AG04450 (cell line): ENCODE measurements around the gene TMEM50A. TPM values are rescaled to one million over a fixed set of nuclear protein-coding genes. Genes with fewer than 3 reads are reported as not detected.
A peak's percentile ranks its signal among the peaks of the same experiment; 100 is the strongest.
"Not testable (repeated sequence)": the region's sequence is repeated elsewhere in the genome, so short reads cannot be mapped to it uniquely, and the experiment has no call there.

Experiments used
- CTCF ChIA-PET: fragments of 300-600, 350-600 bp; formaldehyde crosslinking; extraction: SDS; loops from one replicate; lab custom pipeline; 2022; ENCODE audit warnings: antibody characterized with exemption, inconsistent platforms; lab: Charles Lee
- POLR2A ChIA-PET: fragments of 350-600 bp; formaldehyde crosslinking; extraction: SDS; loops from one replicate; lab custom pipeline; 2021; ENCODE audit warnings: antibody characterized with exemption, inconsistent platforms; lab: Yijun Ruan, JAX
- DNase-seq: peaks from one replicate; pipeline ENCODE4 v3.0.0-alpha.2; 2011; ENCODE audit warnings: low read depth, low spot score
- H3K27ac ChIP-seq: one replicate; pipeline ENCODE4 v1.5.1; 2012; ENCODE audit warnings: low read depth, low read length, control low read depth
- H3K27me3 ChIP-seq: one replicate; pipeline ENCODE4 v1.6.0; 2012; ENCODE audit warnings: low read length; ENCODE audit not compliant: control insufficient read depth, insufficient read depth
- H3K4me3 ChIP-seq: 2 replicates; pipeline ENCODE4 v1.5.1; 2011; ENCODE audit warnings: mild to moderate bottlenecking, low read depth, low read length, control low read depth
- H3K9me3 ChIP-seq: 2 replicates; pipeline ENCODE4 v1.5.1; 2012; ENCODE audit warnings: low read length; ENCODE audit not compliant: control insufficient read depth, insufficient read depth
- polyA plus RNA-seq: library from polyadenylated mRNA; depleted of rRNA; stranded (reverse); fragments of >200 nt; gene quantifications from 2 replicates; pipeline ENCODE4 v1.2.3, GENCODE V29; 2011

The TMEM50A gene
- polyA plus RNA-seq, 1 experiment: 134 TPM

GRCh38 chr1:25309085-25309484 is 29.0 kb upstream of the TMEM50A start:
- H3K27ac ChIP-seq, H3K9me3 ChIP-seq, POLR2A ChIA-PET, H3K27me3 ChIP-seq, DNase-seq, CTCF ChIA-PET, H3K4me3 ChIP-seq: not testable (repeated sequence)

- H3K27ac ChIP-seq, POLR2A ChIA-PET, H3K4me3 ChIP-seq, H3K9me3 ChIP-seq, DNase-seq, CTCF ChIA-PET, H3K27me3 ChIP-seq: not testable (repeated sequence)
Measured at GRCh38 chr1:25309486-25309885, 28.6 kb upstream of the TMEM50A start.

GRCh38 chr1:25312806-25313470 is 25.2 kb upstream of the TMEM50A start:
- H3K27me3 ChIP-seq, POLR2A ChIA-PET, CTCF ChIA-PET, H3K4me3 ChIP-seq, H3K9me3 ChIP-seq, H3K27ac ChIP-seq, DNase-seq: not testable (repeated sequence)

- CTCF ChIA-PET, POLR2A ChIA-PET, H3K27me3 ChIP-seq, H3K4me3 ChIP-seq, H3K9me3 ChIP-seq: not testable (repeated sequence)
- peak overlapping the region; percentile 75 for H3K27ac ChIP-seq
- DNase-seq: peak; percentile 55
Measured at GRCh38 chr1:25320314-25320938, 17.7 kb upstream of the TMEM50A start.

- POLR2A ChIA-PET, H3K9me3 ChIP-seq, H3K4me3 ChIP-seq, DNase-seq, CTCF ChIA-PET, H3K27ac ChIP-seq, H3K27me3 ChIP-seq: not testable (repeated sequence)
Measured at GRCh38 chr1:25322127-25322526, 16.0 kb upstream of the TMEM50A start.

GRCh38 chr1:25324407-25324806 is 13.7 kb upstream of the TMEM50A start:
- H3K27ac ChIP-seq, DNase-seq, CTCF ChIA-PET: not testable (repeated sequence)

GRCh38 chr1:25327864-25328790 is 10.0 kb upstream of the TMEM50A start:
- not testable (repeated sequence) for H3K27me3 ChIP-seq, H3K9me3 ChIP-seq, H3K27ac ChIP-seq, DNase-seq, H3K4me3 ChIP-seq
- POLR2A ChIA-PET: interaction anchor here (0.6 kb wide), 2 partner anchors 81 to 185 kb away, joined by 4 read pairs; partner anchors contain the start of gene RSRP1
- CTCF ChIA-PET: interaction anchor here (0.7 kb wide), 1 partner anchor 154 kb away, joined by 4 read pairs; no protein-coding TSS in a partner anchor

More at GRCh38 chr1:25324407-25324806, 13.7 kb upstream of the TMEM50A start:
- H3K4me3 ChIP-seq, H3K9me3 ChIP-seq, H3K27me3 ChIP-seq, POLR2A ChIA-PET: not testable (repeated sequence)

- ChIA-PET CTCF (interaction anchor here (0.7 kb wide), 1 partner anchor 153 kb away, joined by 4 read pairs; no protein-coding TSS in a partner anchor), POLR2A (interaction anchor here (0.6 kb wide), 2 partner anchors 81 to 184 kb away, joined by 4 read pairs; partner anchors contain the start of gene RSRP1)
- H3K27me3 ChIP-seq, DNase-seq, H3K4me3 ChIP-seq, H3K27ac ChIP-seq, H3K9me3 ChIP-seq: not testable (repeated sequence)
Measured at GRCh38 chr1:25328791-25329185, 9.3 kb upstream of the TMEM50A start.

GRCh38 chr1:25329336-25329735 is 8.8 kb upstream of the TMEM50A start:
- H3K4me3 ChIP-seq, H3K27ac ChIP-seq, H3K27me3 ChIP-seq, POLR2A ChIA-PET, DNase-seq, H3K9me3 ChIP-seq: not testable (repeated sequence)
- CTCF ChIA-PET: interaction anchor here (0.7 kb wide), 1 partner anchor 153 kb away, joined by 4 read pairs; no protein-coding TSS in a partner anchor

GRCh38 chr1:25329950-25330349 is 8.2 kb upstream of the TMEM50A start:
- H3K27ac ChIP-seq, DNase-seq, CTCF ChIA-PET, H3K4me3 ChIP-seq, H3K27me3 ChIP-seq, POLR2A ChIA-PET, H3K9me3 ChIP-seq: not testable (repeated sequence)
